ENCODE results near the gene RET. TPM values are rescaled to one million over a fixed set of nuclear protein-coding genes. Genes with fewer than 3 reads are reported as not detected.

The RET gene
- total and polyA plus RNA-seq, 2 donors from 2014 or later, result 1.1 to 3.1 TPM

GRCh38 chr10:43115881-43116595, 39.2 kb downstream of the RET start:
- Histone ChIP-seq H3K4me1 (ENCODE audit: control insufficient read depth in 2 of 3, insufficient read depth in 2 of 3, low read depth in 1 of 3, low read length in 3 of 3) (no peaks in the 10 kb centered on the region), H3K27me3 (ENCODE audit: control insufficient read depth, insufficient read depth, low read length) (no peaks in the 10 kb centered on the region), H3K4me3 (ENCODE audit: low read length in 3 of 3) (no peak overlapping the region), H3K36me3 (ENCODE audit: control insufficient read depth in 2 of 3, insufficient read depth in 3 of 3, low read length in 3 of 3) (no peaks in the 10 kb centered on the region), H3K9ac (ENCODE audit: low read length in 3 of 3) (no peak overlapping the region), H3K27ac (ENCODE audit: low read depth in 2 of 2, low read length in 2 of 2) (no peak overlapping the region), H3K9me3 (ENCODE audit: control insufficient read depth in 2 of 3, insufficient read depth in 1 of 3, low read length in 3 of 3) (no peaks in the 10 kb centered on the region)
- TF ChIP-seq, protein P1, sequence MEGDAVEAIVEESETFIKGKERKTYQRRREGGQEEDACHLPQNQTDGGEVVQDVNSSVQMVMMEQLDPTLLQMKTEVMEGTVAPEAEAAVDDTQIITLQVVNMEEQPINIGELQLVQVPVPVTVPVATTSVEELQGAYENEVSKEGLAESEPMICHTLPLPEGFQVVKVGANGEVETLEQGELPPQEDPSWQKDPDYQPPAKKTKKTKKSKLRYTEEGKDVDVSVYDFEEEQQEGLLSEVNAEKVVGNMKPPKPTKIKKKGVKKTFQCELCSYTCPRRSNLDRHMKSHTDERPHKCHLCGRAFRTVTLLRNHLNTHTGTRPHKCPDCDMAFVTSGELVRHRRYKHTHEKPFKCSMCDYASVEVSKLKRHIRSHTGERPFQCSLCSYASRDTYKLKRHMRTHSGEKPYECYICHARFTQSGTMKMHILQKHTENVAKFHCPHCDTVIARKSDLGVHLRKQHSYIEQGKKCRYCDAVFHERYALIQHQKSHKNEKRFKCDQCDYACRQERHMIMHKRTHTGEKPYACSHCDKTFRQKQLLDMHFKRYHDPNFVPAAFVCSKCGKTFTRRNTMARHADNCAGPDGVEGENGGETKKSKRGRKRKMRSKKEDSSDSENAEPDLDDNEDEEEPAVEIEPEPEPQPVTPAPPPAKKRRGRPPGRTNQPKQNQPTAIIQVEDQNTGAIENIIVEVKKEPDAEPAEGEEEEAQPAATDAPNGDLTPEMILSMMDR (IDR thresholded peaks at IDR 0.05; ENCODE audit: borderline replicate concordance, extremely low read depth, insufficient read depth), result no peak
- intact Hi-C loops (cut with DNase I), result no loop called here
- DNase-seq, result no peak
- no peak for FAIRE-seq

DNA sequence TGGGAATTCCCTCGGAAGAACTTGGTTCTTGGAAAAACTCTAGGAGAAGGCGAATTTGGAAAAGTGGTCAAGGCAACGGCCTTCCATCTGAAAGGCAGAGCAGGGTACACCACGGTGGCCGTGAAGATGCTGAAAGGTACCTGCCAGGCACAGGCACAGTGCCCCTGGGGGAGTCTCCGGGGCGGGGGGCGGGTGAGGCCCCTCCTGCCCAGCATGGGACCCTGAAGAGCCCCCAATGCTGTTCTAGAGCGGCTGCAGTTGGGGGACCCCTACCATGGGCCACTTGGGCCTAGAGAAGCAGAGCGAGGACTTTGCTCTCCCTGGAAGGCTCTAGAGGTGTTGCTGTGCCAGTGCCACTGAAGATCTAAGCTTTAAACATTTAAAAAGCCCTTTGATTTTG, 39.7 kb downstream of the RET start:
- H3K27ac ChIP-seq (ENCODE audit: low read depth in 2 of 2, low read length in 2 of 2), result no peak overlapping the region
- H3K4me3 ChIP-seq (ENCODE audit: low read length in 3 of 3), result no peak overlapping the region
- H3K27me3 ChIP-seq (ENCODE audit: control insufficient read depth, insufficient read depth, low read length), result no peaks in the 10 kb centered on the region
- DNase-seq, result no peak
- intact Hi-C loops (cut with DNase I), result no loop called here
- H3K4me1 ChIP-seq (ENCODE audit: control insufficient read depth in 2 of 3, insufficient read depth in 2 of 3, low read depth in 1 of 3, low read length in 3 of 3), result no peaks in the 10 kb centered on the region
- H3K9ac ChIP-seq (ENCODE audit: low read length in 3 of 3), result no peak overlapping the region
- TF ChIP-seq, protein P1 (IDR thresholded peaks at IDR 0.05; ENCODE audit: borderline replicate concordance, extremely low read depth, insufficient read depth), result no peak
- no peak for FAIRE-seq
- H3K36me3 ChIP-seq (ENCODE audit: control insufficient read depth in 2 of 3, insufficient read depth in 3 of 3, low read length in 3 of 3), result no peaks in the 10 kb centered on the region
- H3K9me3 ChIP-seq (ENCODE audit: control insufficient read depth in 2 of 3, insufficient read depth in 1 of 3, low read length in 3 of 3), result no peaks in the 10 kb centered on the region

GRCh38 chr10:43117031-43117776, 40.3 kb downstream of the RET start:
- Histone ChIP-seq H3K4me3 (ENCODE audit: low read length in 3 of 3) (no peak overlapping the region), H3K9ac (ENCODE audit: low read length in 3 of 3) (no peak overlapping the region), H3K9me3 (ENCODE audit: control insufficient read depth in 2 of 3, insufficient read depth in 1 of 3, low read length in 3 of 3) (no peaks in the 10 kb centered on the region), H3K36me3 (ENCODE audit: control insufficient read depth in 2 of 3, insufficient read depth in 3 of 3, low read length in 3 of 3) (no peaks in the 10 kb centered on the region), H3K27me3 (ENCODE audit: control insufficient read depth, insufficient read depth, low read length) (no peaks in the 10 kb centered on the region), H3K4me1 (ENCODE audit: control insufficient read depth in 2 of 3, insufficient read depth in 2 of 3, low read depth in 1 of 3, low read length in 3 of 3) (no peaks in the 10 kb centered on the region), H3K27ac (ENCODE audit: low read depth in 2 of 2, low read length in 2 of 2) (no peak overlapping the region)
- FAIRE-seq, result no peak
- DNase-seq, result no peak
- TF ChIP-seq, protein P1 (IDR thresholded peaks at IDR 0.05; ENCODE audit: borderline replicate concordance, extremely low read depth, insufficient read depth), result no peak
- intact Hi-C loops (cut with DNase I), result no loop called here
